ENCODE data around the gene RBP2.
"Not testable (repeated sequence)": the region's sequence is repeated elsewhere in the genome, so short reads cannot be mapped to it uniquely, and the experiment has no call there.

The RBP2 gene

GRCh38 chr3:139440639-139441556 is 35.4 kb downstream of the RBP2 start:
- FAIRE-seq: no peak

GRCh38 chr3:139439278-139439677 is 37.0 kb downstream of the RBP2 start:
- FAIRE-seq: no peak

- FAIRE-seq: no peak
Measured at GRCh38 chr3:139434764-139435307, 41.5 kb downstream of the RBP2 start.

- FAIRE-seq: no peak
Measured at GRCh38 chr3:139434228-139434627, 42.1 kb downstream of the RBP2 start.

- FAIRE-seq: no peak
Measured at GRCh38 chr3:139433089-139433488, 43.2 kb downstream of the RBP2 start.

- FAIRE-seq: no peak
Measured at GRCh38 chr3:139430493-139430892, 45.8 kb downstream of the RBP2 start.

- peak; percentile 94 for FAIRE-seq
Measured at GRCh38 chr3:139427283-139428060, 48.8 kb downstream of the RBP2 start.

- FAIRE-seq: no peak
Measured at GRCh38 chr3:139425745-139426400, 50.4 kb downstream of the RBP2 start.

GRCh38 chr3:139423232-139423631 is 53.1 kb downstream of the RBP2 start:
- FAIRE-seq: no peak

- no peak for FAIRE-seq
Measured at GRCh38 chr3:139421460-139421859, 54.9 kb downstream of the RBP2 start.

- no peak for FAIRE-seq
Measured at GRCh38 chr3:139421040-139421439, 55.3 kb downstream of the RBP2 start.

- FAIRE-seq: no peak
Measured at GRCh38 chr3:139418144-139418543, 58.2 kb downstream of the RBP2 start.

- FAIRE-seq: no peak
Measured at GRCh38 chr3:139416275-139416674, 60.0 kb downstream of the RBP2 start.

GRCh38 chr3:139414608-139415224 is 61.6 kb downstream of the RBP2 start:
- no peak for FAIRE-seq

GRCh38 chr3:139412891-139413290 is 63.4 kb downstream of the RBP2 start:
- FAIRE-seq: not testable (repeated sequence)
